K562 (cell line): ENCODE results near the gene NQO2. TPM values are rescaled to one million over a fixed set of nuclear protein-coding genes. Genes with fewer than 3 reads are reported as not detected.
A peak's percentile ranks its signal among the peaks of the same experiment; 100 is the strongest.

Source experiments
- ATAC-seq: fragments of 200-7000 bp; cut with Tn5 transposase; 3 replicates; pipeline ENCODE4 v1.9.1; 2020; ENCODE audit warnings: moderate library complexity
- BruUV-seq: library from RNA; stranded (reverse); fragments of 400-500 nt; replicated peaks from 2 replicates; lab custom pipeline; 2021; lab: Mats Ljungman, UMichigan
- CTCF ChIA-PET: fragments of 300-600 bp; formaldehyde crosslinking; extraction: SDS; loops from one replicate; lab custom pipeline; 2021; ENCODE audit warnings: low intra/inter-chr PET ratio; lab: Yijun Ruan, JAX
- POLR2A ChIA-PET: fragments of 300-600, 350-650 bp; sonication (Branson Sonifier 250); formaldehyde crosslinking; extraction: SDS; loops from one replicate; lab custom pipeline; 2021; ENCODE audit warnings: antibody characterized with exemption, inconsistent platforms; lab: Yijun Ruan, JAX
- DNase-seq, 4 experiments: peaks; one replicate each; pipeline versions ENCODE4 v3.0.0 to v3.0.0-alpha.2; 2011 to 2018; ENCODE audit warnings: low spot score in 3 of 4, mixed read lengths in 3 of 4; ENCODE audit errors: extremely low read depth in 1 of 4
- FAIRE-seq: peaks from 2 replicates; lab custom pipeline; 2011; peaks lifted over from hg19 to GRCh38; lab: Jason Lieb, UNC
- H2AFZ ChIP-seq: 2 replicates; pipeline ENCODE4 v1.6.0; 2011; ENCODE audit warnings: low read depth, low read length, control low read depth, inconsistent platforms
- H3K27ac ChIP-seq: fragments of 200-600 bp; 3 replicates; pipeline ENCODE4 v1.8.0; 2011; ENCODE audit warnings: low read depth, mild to moderate bottlenecking, control low read depth, inconsistent platforms, low read length, moderate library complexity, mixed read lengths; ENCODE audit errors: extremely low read depth
- H3K27me3 ChIP-seq, 2 experiments: fragments of 300-600 bp in 1 of 2; 2 replicates in 1 of 2; 3 replicates in 1 of 2; pipeline versions ENCODE4 v1.6.0 to v1.8.0; 2011; ENCODE audit warnings: inconsistent platforms in 2 of 2, low read length in 2 of 2, mild to moderate bottlenecking in 1 of 2, mixed read lengths in 1 of 2, moderate library complexity in 1 of 2; ENCODE audit not compliant: control insufficient read depth in 2 of 2, insufficient read depth in 2 of 2
- H3K36me3 ChIP-seq: fragments of 300-600 bp; 3 replicates; pipeline ENCODE4 v1.8.0; 2011; ENCODE audit warnings: mild to moderate bottlenecking, low read length, inconsistent platforms; ENCODE audit not compliant: control insufficient read depth, insufficient read depth
- H3K4me1 ChIP-seq, 2 experiments: fragments of 200-600 bp in 1 of 2; replicated peaks in 1 of 2; 2 replicates in 1 of 2; 3 replicates in 1 of 2; pipeline versions ENCODE4 v1.5.1 to v1.8.0; 2011; ENCODE audit warnings: inconsistent platforms in 2 of 2, low read length in 2 of 2, mild to moderate bottlenecking in 1 of 2, mixed read lengths in 1 of 2, moderate library complexity in 1 of 2; ENCODE audit not compliant: control insufficient read depth in 2 of 2, insufficient read depth in 2 of 2
- H3K4me2 ChIP-seq: 2 replicates; pipeline ENCODE4 v1.6.1; 2011; ENCODE audit warnings: low read length, control low read depth, inconsistent platforms, mixed read lengths; ENCODE audit not compliant: insufficient read depth
- H3K4me3 ChIP-seq: fragments of 200-600 bp; sonication (generic), shearing (Covaris generic); 2 replicates; pipeline ENCODE4 v1.5.1; 2016; ENCODE audit warnings: control low read depth, inconsistent platforms
- H3K79me2 ChIP-seq: fragments of 200-600 bp; 3 replicates; pipeline ENCODE4 v1.8.0; 2011; ENCODE audit warnings: low read length, inconsistent platforms; ENCODE audit not compliant: control insufficient read depth, insufficient read depth
- H3K9ac ChIP-seq, 2 experiments: 2 replicates each; pipeline versions ENCODE4 v1.6.0 to v1.6.1; 2011; ENCODE audit warnings: low read depth in 2 of 2, low read length in 2 of 2, control low read depth in 1 of 2, inconsistent platforms in 1 of 2, mild to moderate bottlenecking in 1 of 2, mixed read lengths in 1 of 2; ENCODE audit not compliant: insufficient read depth in 1 of 2
- H3K9me1 ChIP-seq: one replicate; pipeline ENCODE4 v1.6.0; 2011; ENCODE audit warnings: inconsistent platforms, mild to moderate bottlenecking, low read length, moderate library complexity; ENCODE audit not compliant: control insufficient read depth, insufficient read depth
- H3K9me3 ChIP-seq: replicated peaks from 2 replicates; pipeline ENCODE4 v1.5.1; 2011; ENCODE audit warnings: low read depth, low read length, inconsistent platforms; ENCODE audit not compliant: control insufficient read depth, insufficient read depth
- H4K20me1 ChIP-seq: replicated peaks from 2 replicates; pipeline ENCODE4 v1.6.1; 2011; ENCODE audit warnings: low read length, inconsistent platforms, mixed read lengths; ENCODE audit not compliant: control insufficient read depth, insufficient read depth
- ARID3A ChIP-seq: IDR thresholded peaks from 2 replicates; pipeline ENCODE4 v1.6.1; 2012; ENCODE audit warnings: low read depth, low read length, improper control_type of control experiment, borderline replicate concordance
- CTBP1 ChIP-seq: fragments of 450-650 bp; IDR thresholded peaks from 2 replicates; pipeline ENCODE4 v1.6.1; 2016; ENCODE audit warnings: borderline replicate concordance
- LEF1 ChIP-seq: fragments of 450-650 bp; IDR thresholded peaks from 2 replicates; pipeline ENCODE4 v1.6.1; 2016; ENCODE audit warnings: mild to moderate bottlenecking
- SMARCC2 ChIP-seq: fragments of 450-650 bp; IDR thresholded peaks from 2 replicates; pipeline ENCODE4 v1.6.1; 2017; ENCODE audit warnings: antibody characterized with exemption, moderate library complexity, mild to moderate bottlenecking, low read depth
- TARDBP ChIP-seq: fragments of 450-650 bp; IDR thresholded peaks from 2 replicates; pipeline ENCODE4 v1.6.1; 2016
- ZNF24 ChIP-seq: fragments of 450-650 bp; IDR thresholded peaks from 2 replicates; pipeline ENCODE4 v1.6.1; 2016
- ZNF318 ChIP-seq, 2 experiments: fragments of 450-650 bp; IDR thresholded peaks; 2 replicates each; pipeline ENCODE4 v1.6.1; 2016; ENCODE audit warnings: mild to moderate bottlenecking in 2 of 2, borderline replicate concordance in 1 of 2, low read depth in 1 of 2, moderate library complexity in 1 of 2
- WGBS: fragments of 100-300 bp; shearing (Covaris generic); methylation state at CpG from one replicate; pipeline ENCODE4 v1.1.6; 2016; ENCODE audit warnings: low coverage, mixed read lengths; ENCODE audit not compliant: insufficient coverage; ENCODE audit errors: missing lambda C conversion rate; 5-methylcytosine and 5-hydroxymethylcytosine counted together
- in situ Hi-C: fragments of 300-500 bp; cut with MboI; formaldehyde crosslinking; loops from 4 replicates; pipeline ENCODE4 v1.15.0; 2018; ENCODE audit warnings: inconsistent platforms, mixed read lengths
- intact Hi-C: fragments of 100-400 bp; cut with micrococcal nuclease; formaldehyde crosslinking; loops from 2 replicates; pipeline ENCODE4 v1.14.2; 2022
- polyA plus RNA-seq, 8 experiments: library from polyadenylated mRNA; depleted of rRNA in 4 of 8; stranded (reverse) in 5 of 8; unstranded in 3 of 8; fragments of >200 nt; fragmentation: Nextera tagmentation in 2 of 8; fragmentation: Illumina TruSeq in 1 of 8; extraction: Ambion mirVana in 2 of 8; extraction: Trizol in 1 of 8; gene quantifications; 2 replicates each; pipeline versions ENCODE4 v1.2.1 to v1.2.3, GENCODE V29; 2011 to 2014; ENCODE audit warnings: inconsistent platforms in 1 of 8, missing spikeins in 1 of 8
- total RNA-seq, 7 experiments: library from RNA; depleted of rRNA in 6 of 7; stranded (reverse); fragments of >200 nt in 6 of 7; fragmentation: Illumina TruSeq in 2 of 7; extraction: Trizol in 2 of 7; gene quantifications; 2 replicates each; pipeline versions ENCODE4 v1.2.1 to v1.2.3, GENCODE V29; 2011 to 2021; ENCODE audit warnings: low replicate concordance in 1 of 7
- TF ChIP-seq, protein P1 (sequence below): fragments of 250-450 bp; sonication (Bioruptor Pico); IDR thresholded peaks from 2 replicates; pipeline ENCODE4 v1.8.0; 2021; ENCODE audit warnings: borderline replicate concordance, mild to moderate bottlenecking, moderate library complexity; ENCODE audit not compliant: poor library complexity, severe bottlenecking
- TF ChIP-seq, protein P2 (sequence below): sonication (generic); IDR thresholded peaks from 2 replicates; pipeline ENCODE4 v1.6.1; 2016

The NQO2 gene
- total and polyA plus RNA-seq, 9 of the 15 experiments (the other 6 are each of a cell fraction or from before 2014, with no cell fraction given): 54.6 to 214 (median 116) TPM

GRCh38 chr6:2970034-2970685 lies 29.5 kb upstream of the NQO2 start:
- peaks cover 64% of the 10 kb centered on the region for H3K79me2 ChIP-seq
- peak overlapping the region; percentile 83 for H3K27ac ChIP-seq
- BruUV-seq: TSS peak; percentile 48
- peak overlapping the region; percentile 67 for H3K4me3 ChIP-seq
- in situ Hi-C loops (no loop called here), intact Hi-C loops (loop anchor here (1.0 kb wide), 1 partner anchor 19 kb away; no protein-coding TSS in a partner anchor)
- peak overlapping the region; percentile 12 to 76; a peak in 3 of 4 replicates for H3K9ac ChIP-seq
- 12% methylated on average over 10 of the region's 10 CpGs for WGBS
- ATAC-seq (peak; percentile 54), FAIRE-seq (peak; percentile 51), DNase-seq (peak in 3 of 4 experiments; percentile 49 to 84 (median 69))
- ChIA-PET POLR2A (no interaction called here), CTCF (no interaction called here)
- H3K9me1 ChIP-seq: no peaks in the 10 kb centered on the region
- peaks cover 9% of the 10 kb centered on the region; the same call in 1 of the 3 replicates for H3K36me3 ChIP-seq
- no peaks in the 10 kb centered on the region for H3K9me3 ChIP-seq
- no peaks in the 10 kb centered on the region for H3K27me3 ChIP-seq
- no peak overlapping the region for H2AFZ ChIP-seq
- H4K20me1 ChIP-seq: no peaks in the 10 kb centered on the region
- peaks cover 36 to 41% of the 10 kb centered on the region in 2 experiments for H3K4me1 ChIP-seq
- H3K4me2 ChIP-seq: peak overlapping the region; percentile 90
- TF ChIP-seq ZNF24: no peak
- 0 out of 2 replicates have a peak, but pooled peaks have one; percentile 44 for TF ChIP-seq LEF1
- 0 out of 2 replicates have a peak, but pooled peaks have one; percentile 53 for TF ChIP-seq TARDBP
- TF ChIP-seq SMARCC2: peak; percentile 22; the same call in 1 of the 2 replicates
- TF ChIP-seq, protein P1, sequence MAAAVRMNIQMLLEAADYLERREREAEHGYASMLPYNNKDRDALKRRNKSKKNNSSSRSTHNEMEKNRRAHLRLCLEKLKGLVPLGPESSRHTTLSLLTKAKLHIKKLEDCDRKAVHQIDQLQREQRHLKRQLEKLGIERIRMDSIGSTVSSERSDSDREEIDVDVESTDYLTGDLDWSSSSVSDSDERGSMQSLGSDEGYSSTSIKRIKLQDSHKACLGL (CRISPR knock-in tag): no peak
- TF ChIP-seq ARID3A: peak; percentile 29; the same call in 1 of the 2 replicates
- no peak for TF ChIP-seq ZNF318 (IDR thresholded peaks at IDR 0.05; ENCODE audit: borderline replicate concordance in 1 of 2, low read depth in 1 of 2)
- TF ChIP-seq CTBP1: peak; percentile 85
- TF ChIP-seq, protein P2, sequence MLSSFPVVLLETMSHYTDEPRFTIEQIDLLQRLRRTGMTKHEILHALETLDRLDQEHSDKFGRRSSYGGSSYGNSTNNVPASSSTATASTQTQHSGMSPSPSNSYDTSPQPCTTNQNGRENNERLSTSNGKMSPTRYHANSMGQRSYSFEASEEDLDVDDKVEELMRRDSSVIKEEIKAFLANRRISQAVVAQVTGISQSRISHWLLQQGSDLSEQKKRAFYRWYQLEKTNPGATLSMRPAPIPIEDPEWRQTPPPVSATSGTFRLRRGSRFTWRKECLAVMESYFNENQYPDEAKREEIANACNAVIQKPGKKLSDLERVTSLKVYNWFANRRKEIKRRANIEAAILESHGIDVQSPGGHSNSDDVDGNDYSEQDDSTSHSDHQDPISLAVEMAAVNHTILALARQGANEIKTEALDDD: peak; percentile 86
